Tongue (tissue), 1 donor: ENCODE results near the gene BCL11B. TPM values are rescaled to one million over a fixed set of nuclear protein-coding genes. Genes with fewer than 3 reads are reported as not detected.

Experiments used
- total RNA-seq: library from RNA; depleted of rRNA; stranded (reverse); fragments of >200 nt; gene quantifications from one replicate; pipeline ENCODE4 v1.2.3, GENCODE V29; 2014

Gene BCL11B
- total RNA-seq, 1 donor from 2014 or later: 5.7 TPM

Other genes with a start within 250 kb of the BCL11B start
- 119 TPM for gene SETD3, start 208.7 kb upstream of the BCL11B start, total RNA-seq
- 28.5 TPM for gene CCNK, start 209.2 kb upstream of the BCL11B start, total RNA-seq